Measurements from ENCODE around the gene SYNGAP1.

The SYNGAP1 gene

GRCh38 chr6:33415831-33416230 is 4.0 kb upstream of the SYNGAP1 start:
- H3K4me3 ChIP-seq (ENCODE audit: low read depth, low read length), result peak overlapping the region; percentile 98
- no peak for TF ChIP-seq POLR2A (IDR thresholded peaks at IDR 0.05; ENCODE audit: extremely low read depth, insufficient read length)
- no peak for TF ChIP-seq MYC (IDR thresholded peaks at IDR 0.05; ENCODE audit: low read depth, low read length)
- TF ChIP-seq CTCF (IDR thresholded peaks at IDR 0.05; ENCODE audit: low read depth, low read length), result no peak
- TF ChIP-seq MAX (IDR thresholded peaks at IDR 0.05; ENCODE audit: low read depth, low read length), result no peak
- DNase-seq (ENCODE audit: low read depth), result no peak

- DNase-seq (ENCODE audit: low read depth), result no peak
- TF ChIP-seq MAX (IDR thresholded peaks at IDR 0.05; ENCODE audit: low read depth, low read length) (no peak), MYC (IDR thresholded peaks at IDR 0.05; ENCODE audit: low read depth, low read length) (no peak)
- H3K4me3 ChIP-seq (ENCODE audit: low read depth, low read length), result peak overlapping the region; percentile 98
Measured at GRCh38 chr6:33416386-33417127, 3.3 kb upstream of the SYNGAP1 start.

GRCh38 chr6:33417128-33417902 is 2.5 kb upstream of the SYNGAP1 start:
- DNase-seq (ENCODE audit: low read depth), result peak; percentile 49
- TF ChIP-seq MYC (IDR thresholded peaks at IDR 0.05; ENCODE audit: low read depth, low read length) (no peak), MAX (IDR thresholded peaks at IDR 0.05; ENCODE audit: low read depth, low read length) (no peak), CTCF (IDR thresholded peaks at IDR 0.05; ENCODE audit: low read depth, low read length) (no peak), POLR2A (IDR thresholded peaks at IDR 0.05; ENCODE audit: extremely low read depth, insufficient read length) (no peak)
- H3K4me3 ChIP-seq (ENCODE audit: low read depth, low read length), result peak overlapping the region; percentile 98

GRCh38 chr6:33417903-33418689 is 1.8 kb upstream of the SYNGAP1 start, which contains the start of gene CUTA:
TSS of gene CUTA (minus strand) at chr6:33418107. CDS start at chr6:33418000, 107 bp downstream.
- DNase-seq (ENCODE audit: low read depth), result peak; percentile 100
- H3K4me3 ChIP-seq (ENCODE audit: low read depth, low read length), result peak within 1 kb of the TSS; percentile 98
- TF ChIP-seq MYC (IDR thresholded peaks at IDR 0.05; ENCODE audit: low read depth, low read length) (peak; percentile 93), POLR2A (IDR thresholded peaks at IDR 0.05; ENCODE audit: extremely low read depth, insufficient read length) (peak; percentile 76), CTCF (IDR thresholded peaks at IDR 0.05; ENCODE audit: low read depth, low read length) (peak; percentile 62), MAX (IDR thresholded peaks at IDR 0.05; ENCODE audit: low read depth, low read length) (peak; percentile 97)

GRCh38 chr6:33418690-33419291 is 1.1 kb upstream of the SYNGAP1 start:
- TF ChIP-seq POLR2A (IDR thresholded peaks at IDR 0.05; ENCODE audit: extremely low read depth, insufficient read length) (no peak), MYC (IDR thresholded peaks at IDR 0.05; ENCODE audit: low read depth, low read length) (no peak), MAX (IDR thresholded peaks at IDR 0.05; ENCODE audit: low read depth, low read length) (no peak), CTCF (IDR thresholded peaks at IDR 0.05; ENCODE audit: low read depth, low read length) (no peak)
- peak overlapping the region; percentile 55 for H3K4me3 ChIP-seq (ENCODE audit: low read depth, low read length)
- peak; percentile 26 for DNase-seq (ENCODE audit: low read depth)

Data from NB4 (cell line).